Cardiac septum (tissue), 1 donor: Measurements from ENCODE around the gene GNB1L. TPM values are rescaled to one million over a fixed set of nuclear protein-coding genes. Genes with fewer than 3 reads are reported as not detected.
"Not testable (repeated sequence)": the region's sequence is repeated elsewhere in the genome, so short reads cannot be mapped to it uniquely, and the experiment has no call there.

Experiments used
- DNase-seq: peaks from one replicate; pipeline ENCODE4 v3.0.0-alpha.2; 2020; ENCODE audit warnings: low spot score
- intact Hi-C: fragments of 100-400 bp; cut with DNase I; formaldehyde crosslinking; loops from one replicate; pipeline ENCODE4 v1.14.0; 2022
- total RNA-seq: library from RNA; stranded (reverse); fragmentation: NEBNext Ultra II Directional; extraction: Animal tissue kit (Norgen Biotek cat#: 25700); gene quantifications from one replicate; pipeline ENCODE4 v1.2.1, GENCODE V29; 2021
- donor health status: DM: no; HTN: no; CAD: no.

The GNB1L gene
- total RNA-seq, 1 donor from 2014 or later, result 2.0 TPM

DNA sequence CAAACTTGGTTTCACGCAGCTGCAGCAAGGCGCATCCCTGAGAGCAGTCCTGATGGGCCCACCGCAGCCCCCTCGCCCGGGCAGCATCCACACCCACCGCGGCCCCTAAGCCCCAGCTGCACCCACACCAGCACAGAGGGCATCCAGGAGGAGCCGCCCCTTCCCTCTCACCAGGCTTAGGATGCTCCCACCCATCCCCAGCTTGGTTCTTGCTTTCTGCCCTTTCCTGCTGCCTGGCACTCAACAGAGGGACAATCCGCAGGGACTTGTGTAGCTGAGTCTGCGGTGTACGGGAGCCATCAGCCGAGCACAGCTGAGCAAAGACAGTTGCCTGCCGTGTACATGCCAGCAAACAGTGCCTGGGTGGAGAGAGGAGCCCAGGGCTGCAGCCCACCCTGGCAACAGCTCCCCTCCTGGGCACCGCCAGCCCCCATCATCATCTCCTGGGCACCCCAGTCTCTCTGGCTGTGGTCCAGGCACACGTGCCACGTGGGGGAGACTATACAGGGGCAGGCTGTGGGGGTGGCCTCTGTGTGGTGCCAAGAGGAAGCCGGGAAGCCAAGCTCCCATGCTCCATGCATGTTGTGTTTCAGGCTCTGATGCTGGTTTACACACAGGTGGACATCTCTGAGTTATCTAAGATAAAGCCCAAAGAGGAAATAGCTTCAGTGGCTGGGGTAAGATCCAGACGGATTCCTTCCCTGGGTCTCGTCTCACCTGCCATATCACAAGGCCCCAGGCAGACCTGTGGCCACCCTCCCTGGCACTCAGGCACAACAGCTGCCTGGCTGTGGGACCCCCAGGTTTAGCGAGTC is 36.0 kb upstream of the GNB1L start:
- DNase-seq, result no peak

DNA sequence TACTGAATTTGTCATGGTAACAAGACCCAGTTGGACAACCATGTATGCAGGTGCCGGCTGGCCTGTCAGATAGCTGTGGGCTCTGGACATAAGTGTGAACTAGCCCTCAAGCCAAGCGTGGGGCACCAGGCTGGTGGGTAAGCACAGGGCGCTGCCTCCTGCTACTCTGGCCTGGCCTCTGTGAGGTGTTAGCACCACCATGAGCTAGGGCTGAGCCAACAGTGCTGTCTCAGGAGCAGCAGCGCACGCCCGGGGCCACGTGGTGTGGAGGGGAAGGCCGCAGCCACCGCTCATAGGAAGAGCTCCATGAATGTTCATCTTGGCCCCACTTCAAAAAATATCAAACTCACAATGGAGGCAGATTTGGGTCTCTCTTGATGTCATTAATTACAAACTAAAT is 35.3 kb upstream of the GNB1L start:
- intact Hi-C loops, result no loop called here
- no peak for DNase-seq

More for the DNA sequence above, 36.0 kb upstream of the GNB1L start:
- intact Hi-C loops, result no loop called here

- intact Hi-C loops, result no loop called here
- DNase-seq, result no peak
Observed at GRCh38 chr22:19888131-19888746, 33.6 kb upstream of the GNB1L start.

DNA sequence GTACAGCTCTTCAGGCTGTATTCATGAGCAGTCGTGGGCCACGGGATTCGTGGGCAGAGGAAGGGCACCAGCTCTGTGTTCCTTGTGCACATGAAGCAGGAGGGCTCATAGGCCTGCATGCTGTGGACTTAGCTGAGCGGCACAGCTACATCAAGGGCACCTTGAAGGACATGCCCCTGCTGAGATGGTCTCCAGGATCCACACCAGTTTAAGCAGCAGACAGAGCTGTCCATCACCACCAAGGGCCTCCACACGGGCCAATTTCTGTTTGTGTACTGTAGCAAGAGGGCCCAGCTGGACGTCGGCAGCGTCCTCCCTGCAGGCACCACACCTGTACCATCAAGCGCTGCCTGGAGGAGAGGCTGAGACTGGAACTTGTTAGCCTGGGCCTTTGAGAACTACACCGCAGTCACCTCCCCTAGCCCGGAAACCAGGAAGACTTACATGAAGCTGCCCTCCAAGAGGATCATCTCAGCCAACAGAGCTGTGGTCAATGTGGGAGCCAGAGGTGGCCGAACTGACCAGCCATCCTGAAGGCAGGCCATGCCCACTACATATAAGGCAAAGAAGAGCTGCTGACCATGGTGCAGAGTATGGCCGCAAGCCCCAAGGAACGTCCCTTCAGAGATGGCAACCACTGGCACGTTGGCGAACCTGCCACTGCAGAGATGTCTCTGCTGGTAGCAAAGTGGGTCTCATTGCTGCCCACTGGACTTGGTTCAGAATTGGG is 32.7 kb upstream of the GNB1L start:
- DNase-seq, result peak; percentile 67
- intact Hi-C loops, result no loop called here

DNA sequence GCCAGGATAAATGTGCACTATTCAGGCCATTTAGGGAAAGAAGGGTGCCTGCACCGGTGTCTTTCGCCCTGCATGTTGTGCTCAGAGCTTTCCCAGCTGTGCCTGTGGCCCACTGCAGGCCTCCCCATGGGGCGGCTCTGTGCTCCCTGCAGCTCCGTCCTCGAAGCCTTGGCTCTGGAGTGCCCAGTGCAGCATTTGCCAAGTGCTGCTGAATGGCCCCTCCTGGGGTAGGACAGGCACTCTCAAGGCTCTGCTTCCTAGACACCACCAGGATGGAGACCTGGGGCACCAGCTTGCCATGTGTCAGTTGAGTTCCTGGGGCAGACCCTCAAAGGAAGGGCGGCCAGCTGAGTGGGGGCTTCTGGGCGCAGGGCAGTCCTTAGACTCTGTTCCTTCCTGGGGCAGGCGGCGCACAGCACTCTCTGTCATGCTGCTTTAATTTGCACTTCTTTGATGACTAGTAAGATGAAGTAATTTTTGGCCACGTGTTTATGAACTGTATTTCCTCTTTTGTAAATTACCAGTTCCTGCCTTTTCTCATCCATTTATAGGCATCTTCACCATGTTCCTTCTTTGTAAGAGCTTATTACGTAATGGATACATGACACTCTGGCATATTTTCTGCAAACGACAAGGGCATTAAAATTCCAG is 32.1 kb upstream of the GNB1L start:
- intact Hi-C loops, result no loop called here
- peak; percentile 80 for DNase-seq

- DNase-seq, result peak; percentile 64
- intact Hi-C loops, result no loop called here
Observed at GRCh38 chr22:19885841-19886592, 31.3 kb upstream of the GNB1L start.

GRCh38 chr22:19884954-19885751 is 30.5 kb upstream of the GNB1L start:
- DNase-seq, result peak; percentile 54
- intact Hi-C loops, result no loop called here

GRCh38 chr22:19884161-19884953 is 29.7 kb upstream of the GNB1L start:
- peak; percentile 71 for DNase-seq
- intact Hi-C loops, result no loop called here

- DNase-seq, intact Hi-C loops: not testable (repeated sequence)
Observed at GRCh38 chr22:19883446-19883845, 28.8 kb upstream of the GNB1L start.

DNA sequence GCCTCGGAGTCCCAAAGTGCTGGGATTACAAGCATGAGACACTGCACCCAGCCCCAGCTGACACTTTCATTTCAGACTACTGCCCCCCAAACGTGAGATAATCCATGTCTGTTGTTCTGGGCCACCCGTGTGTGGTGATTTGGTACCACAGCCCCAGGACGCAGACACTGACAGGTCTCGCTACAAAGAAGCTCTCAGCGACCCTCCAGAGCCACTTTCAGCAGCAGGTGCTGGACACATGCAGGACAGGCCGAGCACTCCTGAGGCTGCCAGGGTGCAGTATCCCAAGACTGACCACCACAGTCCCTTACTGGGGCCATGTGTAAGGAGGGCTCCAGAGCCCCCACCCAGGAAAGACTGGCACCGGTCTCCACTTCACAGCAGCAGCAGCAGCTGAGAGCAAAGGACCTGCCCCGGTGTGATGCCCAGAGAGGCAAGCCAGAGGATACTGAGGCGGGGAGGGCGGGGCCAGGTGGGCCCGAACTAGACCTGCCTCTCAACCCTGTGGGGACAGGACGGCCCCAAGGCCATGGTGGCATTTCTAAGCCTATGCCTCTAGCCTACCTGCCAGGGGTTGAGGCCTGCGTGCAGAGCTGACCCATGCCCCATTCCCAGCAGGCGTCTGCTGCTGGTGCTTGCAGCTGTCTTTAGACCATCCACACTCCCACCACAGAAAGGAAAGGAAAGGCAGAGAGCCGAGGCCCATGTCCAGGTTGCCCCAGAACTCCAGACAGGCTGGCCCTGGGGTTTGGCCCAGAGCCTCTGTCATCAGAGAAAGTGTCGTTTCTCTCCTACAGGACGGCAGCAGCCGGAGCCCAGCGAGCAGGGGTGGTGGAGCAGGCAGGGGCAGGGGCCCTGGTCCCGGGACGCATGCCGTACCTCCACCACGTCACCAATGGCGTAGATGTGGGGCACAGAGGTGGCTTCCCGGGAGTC is 28.0 kb upstream of the GNB1L start:
- peak; percentile 56 for DNase-seq
- intact Hi-C loops, result no loop called here

DNA sequence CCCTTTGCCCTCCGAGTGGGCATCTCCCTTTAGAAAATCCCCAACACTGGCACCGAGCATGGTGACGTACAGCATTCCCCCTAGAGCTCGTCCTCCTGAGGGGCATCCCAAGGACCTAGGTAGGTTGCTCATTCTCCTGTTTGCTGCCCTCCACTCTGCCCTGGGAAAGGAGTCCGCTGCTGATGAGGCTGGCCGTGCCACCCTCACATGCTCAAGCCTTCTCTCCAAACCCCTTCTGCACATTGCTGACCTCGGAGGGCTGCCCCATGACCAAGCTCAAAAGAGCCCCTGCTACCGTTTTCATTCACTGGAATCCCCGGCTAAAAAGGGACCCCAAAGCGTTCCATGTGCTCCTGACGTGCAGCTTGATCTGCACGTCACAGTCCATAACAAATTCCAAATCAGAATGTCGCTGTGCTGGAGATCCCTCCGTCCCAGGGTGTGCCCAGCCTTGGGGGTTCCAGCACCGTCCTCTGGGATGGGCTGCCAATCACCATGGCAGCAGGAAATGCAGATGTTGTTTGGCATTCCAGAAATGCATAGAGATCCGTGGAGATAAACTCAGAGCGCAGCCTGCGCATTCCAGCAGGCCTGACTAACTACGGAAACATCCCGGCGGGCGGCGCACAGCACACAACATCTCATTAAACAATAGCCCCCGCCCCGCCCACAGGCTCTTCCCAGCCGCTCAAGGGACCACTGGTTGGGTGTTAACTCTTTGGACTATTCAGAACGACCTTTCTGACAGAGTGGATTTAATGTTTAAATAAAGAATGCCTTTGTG is 26.3 kb upstream of the GNB1L start:
- peak; percentile 72 for DNase-seq
- intact Hi-C loops, result no loop called here

GRCh38 chr22:19879992-19880785 is 25.5 kb upstream of the GNB1L start:
- peak; percentile 67 for DNase-seq
- intact Hi-C loops, result no loop called here

GRCh38 chr22:19879643-19879991 is 24.9 kb upstream of the GNB1L start:
- no peak for DNase-seq
- intact Hi-C loops, result no loop called here

- DNase-seq, result peak; percentile 66
Observed at GRCh38 chr22:19879246-19879570, 24.5 kb upstream of the GNB1L start.

DNA sequence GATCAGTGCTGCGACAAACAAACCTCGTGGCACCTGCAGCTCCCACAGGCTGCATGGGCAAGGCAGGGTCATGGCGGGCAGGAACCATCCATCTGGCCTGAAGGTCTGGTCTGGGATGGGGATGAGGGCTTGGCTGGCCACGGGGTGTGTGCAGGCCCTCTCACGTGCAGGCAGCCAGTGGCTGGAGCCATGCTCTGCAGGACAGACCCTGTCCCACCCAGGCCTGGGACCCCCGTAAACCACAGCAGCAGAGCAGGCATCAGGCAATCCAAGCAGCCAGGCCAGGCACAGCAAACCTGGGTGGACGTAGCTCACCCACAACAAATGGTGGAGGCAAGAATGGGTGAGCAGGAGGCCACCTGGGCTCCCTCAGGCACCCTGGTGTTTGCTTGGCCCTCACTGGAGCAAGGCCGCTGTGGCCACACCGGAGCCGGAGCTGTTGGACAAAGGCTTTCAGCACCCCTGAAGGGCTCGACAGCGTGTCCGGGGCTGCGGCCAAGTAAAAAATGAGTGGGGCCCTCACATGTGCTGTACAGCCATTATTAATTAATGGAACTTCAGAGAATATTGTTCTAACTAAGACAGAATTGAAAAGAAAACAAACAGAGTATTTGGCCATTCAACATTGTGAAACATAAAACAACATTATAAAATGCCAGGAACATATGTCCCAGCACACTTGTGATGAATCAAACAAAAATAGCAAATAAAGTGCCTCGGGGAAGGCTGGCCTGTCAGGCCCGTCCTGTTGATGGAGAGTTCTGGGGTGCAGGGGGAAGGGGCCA is 24.0 kb upstream of the GNB1L start:
- peak; percentile 66 for DNase-seq
- intact Hi-C loops, result no loop called here

More at GRCh38 chr22:19879246-19879570, 24.5 kb upstream of the GNB1L start:
- intact Hi-C loops, result no loop called here
